SK-N-SH treated with all-trans-retinoic acid at 6 μM for 48 hours (cell line): Measurements from ENCODE around the gene TRIM24.

Experiments
- ATAC-seq: fragments of 200-7000 bp; cut with Tn5 transposase; 3 replicates; pipeline ENCODE4 v1.9.1; 2020; ENCODE audit warnings: mild to moderate bottlenecking, moderate library complexity
- ARNTL ChIP-seq: fragments of 450-650 bp; formaldehyde crosslinking; IDR thresholded peaks from 2 replicates; pipeline ENCODE4 v1.5.0; 2020; ENCODE audit warnings: low read depth, mild to moderate bottlenecking, moderate library complexity, borderline replicate concordance
- BACH2 ChIP-seq: fragments of 250-450 bp; sonication (Bioruptor Pico); IDR thresholded peaks from 2 replicates; pipeline ENCODE4 v1.9.0; 2021; ENCODE audit warnings: mild to moderate bottlenecking, borderline replicate concordance
- CREB5 ChIP-seq: fragments of 250-450 bp; sonication (Bioruptor Pico); IDR thresholded peaks from 2 replicates; pipeline ENCODE4 v1.5.1; 2020; ENCODE audit warnings: low read depth, mild to moderate bottlenecking, moderate library complexity
- ESRRG ChIP-seq: fragments of 250-450 bp; sonication (Bioruptor Pico); IDR thresholded peaks from 2 replicates; pipeline ENCODE4 v1.6.1; 2021; ENCODE audit warnings: mild to moderate bottlenecking
- GLIS3 ChIP-seq: fragments of 250-450 bp; sonication (Bioruptor Pico); IDR thresholded peaks from 2 replicates; pipeline ENCODE4 v1.5.0; 2020; ENCODE audit warnings: mild to moderate bottlenecking, moderate library complexity
- ISL1 ChIP-seq: fragments of 250-450 bp; sonication (Bioruptor Pico); IDR thresholded peaks from 2 replicates; pipeline ENCODE4 v2.1.2; 2022; ENCODE audit warnings: mild to moderate bottlenecking, moderate library complexity
- OSR1 ChIP-seq: fragments of 250-450 bp; sonication (Bioruptor Pico); IDR thresholded peaks from 2 replicates; pipeline ENCODE4 v1.8.0; 2022; ENCODE audit warnings: moderate library complexity, mild to moderate bottlenecking, inconsistent platforms
- PATZ1 ChIP-seq: fragments of 250-450 bp; sonication (Bioruptor Pico); IDR thresholded peaks from 2 replicates; pipeline ENCODE4 v1.8.0; 2020; ENCODE audit warnings: mild to moderate bottlenecking, moderate library complexity, borderline replicate concordance
- RARB ChIP-seq: fragments of 250-450 bp; sonication (Bioruptor Pico); IDR thresholded peaks from 2 replicates; pipeline ENCODE4 v1.8.0; 2021; ENCODE audit warnings: mild to moderate bottlenecking, moderate library complexity
- SNAI2 ChIP-seq: fragments of 250-450 bp; sonication (Bioruptor Pico); IDR thresholded peaks from 2 replicates; pipeline ENCODE4 v1.5.0; 2020; ENCODE audit warnings: mild to moderate bottlenecking, moderate library complexity
- TCF4 ChIP-seq: fragments of 250-450 bp; sonication (Bioruptor Pico); IDR thresholded peaks from 2 replicates; pipeline ENCODE4 v1.8.0; 2021; ENCODE audit warnings: mild to moderate bottlenecking, moderate library complexity, borderline replicate concordance
- TOX ChIP-seq: fragments of 250-450 bp; sonication (Bioruptor Pico); IDR thresholded peaks from 2 replicates; pipeline ENCODE4 v1.8.0; 2021; ENCODE audit warnings: mild to moderate bottlenecking, moderate library complexity, borderline replicate concordance
- ZC3H10 ChIP-seq: fragments of 250-450 bp; sonication (Bioruptor Pico); IDR thresholded peaks from 2 replicates; pipeline ENCODE4 v1.5.1; 2021; ENCODE audit warnings: mild to moderate bottlenecking, moderate library complexity
- ZFP3 ChIP-seq: fragments of 250-450 bp; sonication (Bioruptor Pico); IDR thresholded peaks from 2 replicates; pipeline ENCODE4 v1.5.0; 2020; ENCODE audit warnings: mild to moderate bottlenecking, moderate library complexity
- ZNF565 ChIP-seq: fragments of 450-650 bp; formaldehyde crosslinking; conservative IDR thresholded peaks from 2 replicates; pipeline ENCODE4 v1.5.0; 2020; ENCODE audit warnings: low read depth, mild to moderate bottlenecking, moderate library complexity
- ZNF70 ChIP-seq: fragments of 450-650 bp; formaldehyde crosslinking; IDR thresholded peaks from 2 replicates; pipeline ENCODE4 v1.5.0; 2020; ENCODE audit warnings: mild to moderate bottlenecking, moderate library complexity
- TF ChIP-seq, protein P1 (sequence below): fragments of 250-450 bp; sonication (Bioruptor Pico); IDR thresholded peaks from 2 replicates; pipeline ENCODE4 v1.8.0; 2021; ENCODE audit warnings: low read depth, mild to moderate bottlenecking, moderate library complexity, borderline replicate concordance

TRIM24 gene

DNA sequence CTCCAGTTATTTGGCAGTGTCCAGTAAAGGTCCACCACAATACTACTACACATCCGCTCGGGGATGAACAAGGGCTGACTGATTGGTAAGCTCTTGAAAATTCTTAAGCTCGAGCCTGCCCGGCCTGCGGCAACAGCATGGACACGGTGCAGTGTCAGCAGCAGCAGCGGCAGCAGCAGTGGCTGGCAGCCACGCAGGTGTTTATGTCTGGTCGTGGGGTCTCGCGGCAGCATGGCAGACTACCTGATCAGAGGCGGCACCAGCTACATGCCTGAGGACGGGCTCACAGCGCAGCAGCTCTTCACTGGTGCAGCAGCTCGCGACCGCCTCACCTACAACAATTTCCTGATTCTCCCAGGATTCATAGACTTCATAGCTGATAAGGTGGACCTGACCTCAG is 19.6 kb upstream of the TRIM24 start:
- no peak for ATAC-seq
- no peak for TF ChIP-seq PATZ1 (CRISPR knock-in tag)
- TF ChIP-seq, protein P1, sequence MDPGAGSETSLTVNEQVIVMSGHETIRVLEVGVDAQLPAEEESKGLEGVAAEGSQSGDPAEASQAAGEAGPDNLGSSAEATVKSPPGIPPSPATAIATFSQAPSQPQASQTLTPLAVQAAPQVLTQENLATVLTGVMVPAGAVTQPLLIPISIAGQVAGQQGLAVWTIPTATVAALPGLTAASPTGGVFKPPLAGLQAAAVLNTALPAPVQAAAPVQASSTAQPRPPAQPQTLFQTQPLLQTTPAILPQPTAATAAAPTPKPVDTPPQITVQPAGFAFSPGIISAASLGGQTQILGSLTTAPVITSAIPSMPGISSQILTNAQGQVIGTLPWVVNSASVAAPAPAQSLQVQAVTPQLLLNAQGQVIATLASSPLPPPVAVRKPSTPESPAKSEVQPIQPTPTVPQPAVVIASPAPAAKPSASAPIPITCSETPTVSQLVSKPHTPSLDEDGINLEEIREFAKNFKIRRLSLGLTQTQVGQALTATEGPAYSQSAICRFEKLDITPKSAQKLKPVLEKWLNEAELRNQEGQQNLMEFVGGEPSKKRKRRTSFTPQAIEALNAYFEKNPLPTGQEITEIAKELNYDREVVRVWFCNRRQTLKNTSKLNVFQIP (CRISPR knock-in tag) = no peak
- TF ChIP-seq BACH2 (CRISPR knock-in tag) = no peak
- no peak for TF ChIP-seq ZC3H10 (CRISPR knock-in tag)
- no peak for TF ChIP-seq ZNF565 (CRISPR knock-in tag)
- no peak for TF ChIP-seq RARB (CRISPR knock-in tag)
- TF ChIP-seq TOX (CRISPR knock-in tag) = no peak
- no peak for TF ChIP-seq ARNTL (CRISPR knock-in tag)
- no peak for TF ChIP-seq SNAI2 (CRISPR knock-in tag)
- no peak for TF ChIP-seq ESRRG (CRISPR knock-in tag)
- TF ChIP-seq TCF4 (CRISPR knock-in tag) = no peak
- TF ChIP-seq ISL1 = no peak
- no peak for TF ChIP-seq OSR1
- TF ChIP-seq CREB5 = no peak

- no peak for ATAC-seq
Measured at GRCh38 chr7:138442822-138443221, 17.2 kb upstream of the TRIM24 start.

More at GRCh38 chr7:138442822-138443221, 17.2 kb upstream of the TRIM24 start:
- TF ChIP-seq ESRRG (CRISPR knock-in tag) (no peak), ZFP3 (no peak), CREB5 (no peak), PATZ1 (CRISPR knock-in tag) (no peak), BACH2 (CRISPR knock-in tag) (no peak), ZNF70 (CRISPR knock-in tag) (no peak), ISL1 (no peak), RARB (CRISPR knock-in tag) (no peak), OSR1 (no peak), TCF4 (CRISPR knock-in tag) (no peak), GLIS3 (no peak)
- TF ChIP-seq, protein P1 (CRISPR knock-in tag) = no peak
